ENCODE data around the gene TAAR2.
"Not testable (repeated sequence)": the region's sequence is repeated elsewhere in the genome, so short reads cannot be mapped to it uniquely, and the experiment has no call there.

Gene TAAR2, protein sequence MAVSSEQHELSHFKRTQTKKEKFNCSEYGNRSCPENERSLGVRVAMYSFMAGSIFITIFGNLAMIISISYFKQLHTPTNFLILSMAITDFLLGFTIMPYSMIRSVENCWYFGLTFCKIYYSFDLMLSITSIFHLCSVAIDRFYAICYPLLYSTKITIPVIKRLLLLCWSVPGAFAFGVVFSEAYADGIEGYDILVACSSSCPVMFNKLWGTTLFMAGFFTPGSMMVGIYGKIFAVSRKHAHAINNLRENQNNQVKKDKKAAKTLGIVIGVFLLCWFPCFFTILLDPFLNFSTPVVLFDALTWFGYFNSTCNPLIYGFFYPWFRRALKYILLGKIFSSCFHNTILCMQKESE

DNA sequence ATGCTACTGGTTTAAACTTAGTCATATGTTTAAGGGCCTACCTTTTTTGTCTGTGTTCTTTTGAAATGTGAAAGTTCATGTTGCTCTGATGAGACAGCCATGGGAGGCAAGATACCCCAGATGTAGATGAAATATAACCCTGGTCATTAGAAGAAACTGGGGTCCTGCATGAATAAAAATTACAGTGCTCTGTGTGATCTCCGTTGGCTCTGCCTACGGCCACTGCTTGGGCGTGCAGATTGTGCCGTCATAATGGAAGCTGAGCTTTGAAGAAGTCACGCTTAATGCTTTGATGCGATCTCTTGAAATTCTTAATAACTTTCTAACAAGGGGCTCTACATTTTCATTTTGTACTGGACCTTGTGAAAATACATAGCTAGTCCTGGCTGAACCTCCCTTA lies at the start of gene TAAR2:
TAAR2 (minus strand) TSS at position 101 of the 400 bp plus-strand sequence; CDS start at position 101, 0 bp downstream.
- DNase-seq, result no peak

DNA sequence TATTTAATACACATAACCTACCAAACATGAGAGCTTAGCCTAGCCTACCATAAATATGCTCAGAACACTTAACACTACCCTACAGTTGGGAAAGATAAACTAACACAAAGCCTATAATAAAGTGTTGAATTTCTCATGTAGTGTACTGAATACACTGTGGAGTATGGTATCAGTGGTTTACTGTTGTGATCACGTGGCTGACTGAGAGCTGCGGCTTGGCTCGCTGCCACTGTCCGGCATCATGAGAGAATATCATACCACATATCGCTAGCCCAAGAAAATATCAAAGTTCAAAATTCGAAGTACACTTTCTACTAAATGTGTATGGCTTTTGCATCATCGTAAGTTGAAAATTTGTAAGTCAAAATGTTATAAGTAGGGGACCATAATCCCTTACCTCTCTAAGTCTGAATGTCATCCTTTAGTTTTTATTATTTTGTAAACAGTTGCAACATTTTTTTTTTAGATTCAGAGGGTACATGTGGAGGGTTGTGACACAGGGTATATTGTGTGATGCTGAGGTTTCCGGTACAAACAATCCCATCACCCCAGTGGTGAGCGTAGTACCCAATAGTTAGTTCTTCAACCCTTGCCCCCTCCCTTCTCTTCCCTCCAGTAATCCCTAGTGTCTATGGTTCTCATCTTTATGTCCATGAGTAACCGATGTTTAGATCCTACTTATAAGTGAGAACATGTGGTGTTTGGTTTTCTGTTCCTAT lies 49.5 kb upstream of the TAAR2 start:
- DNase-seq, result no peak

DNA sequence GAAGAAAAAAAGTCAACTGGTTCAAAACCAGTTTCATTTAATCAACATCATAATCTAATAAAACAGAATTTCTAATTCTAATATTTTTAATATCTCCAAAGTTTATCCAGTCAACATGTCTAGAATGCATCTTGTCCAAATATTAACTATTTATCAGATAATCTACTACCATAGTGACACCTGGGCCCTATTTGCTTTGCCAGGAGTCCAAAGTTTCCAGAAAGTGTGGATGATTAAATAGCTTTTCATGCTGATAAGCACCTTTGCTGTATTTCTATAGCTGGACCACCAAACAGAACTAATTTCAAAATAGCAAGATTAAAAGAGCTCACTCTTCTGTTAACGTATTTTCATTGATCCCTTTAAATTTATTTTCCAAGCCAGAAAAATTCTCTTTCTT lies 47.2 kb upstream of the TAAR2 start:
- DNase-seq, result no peak

DNA sequence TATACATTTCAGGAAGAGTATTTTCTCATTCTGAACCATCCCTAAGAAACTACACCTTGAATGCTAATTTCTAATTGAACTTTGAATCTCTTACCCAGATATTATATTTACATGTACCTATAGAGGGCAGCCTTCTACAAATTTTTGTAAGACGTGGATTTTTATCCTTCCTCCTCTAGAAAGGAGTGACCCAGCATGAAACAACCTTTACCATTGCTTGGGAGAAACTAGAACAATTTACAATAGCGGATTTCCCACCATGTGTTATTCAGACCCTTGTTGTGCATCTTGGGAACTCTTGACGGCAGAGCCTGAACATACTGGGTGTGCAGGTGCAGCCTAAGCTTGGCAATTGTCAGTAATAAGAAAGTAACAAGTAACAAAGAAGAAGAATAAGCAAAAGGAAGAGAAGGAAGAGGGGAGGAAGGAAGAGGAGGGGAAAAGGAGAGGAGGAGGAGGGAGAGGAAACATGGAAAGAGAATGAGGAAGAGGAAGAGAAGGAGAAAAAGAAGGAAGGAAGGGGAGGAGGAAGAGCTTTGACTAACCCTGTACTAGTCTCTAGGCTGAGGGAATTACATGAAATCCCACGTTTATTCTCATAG lies 45.7 kb upstream of the TAAR2 start:
- DNase-seq, result no peak

GRCh38 chr6:132666118-132666517 lies 42.0 kb upstream of the TAAR2 start:
- DNase-seq, result no peak

DNA sequence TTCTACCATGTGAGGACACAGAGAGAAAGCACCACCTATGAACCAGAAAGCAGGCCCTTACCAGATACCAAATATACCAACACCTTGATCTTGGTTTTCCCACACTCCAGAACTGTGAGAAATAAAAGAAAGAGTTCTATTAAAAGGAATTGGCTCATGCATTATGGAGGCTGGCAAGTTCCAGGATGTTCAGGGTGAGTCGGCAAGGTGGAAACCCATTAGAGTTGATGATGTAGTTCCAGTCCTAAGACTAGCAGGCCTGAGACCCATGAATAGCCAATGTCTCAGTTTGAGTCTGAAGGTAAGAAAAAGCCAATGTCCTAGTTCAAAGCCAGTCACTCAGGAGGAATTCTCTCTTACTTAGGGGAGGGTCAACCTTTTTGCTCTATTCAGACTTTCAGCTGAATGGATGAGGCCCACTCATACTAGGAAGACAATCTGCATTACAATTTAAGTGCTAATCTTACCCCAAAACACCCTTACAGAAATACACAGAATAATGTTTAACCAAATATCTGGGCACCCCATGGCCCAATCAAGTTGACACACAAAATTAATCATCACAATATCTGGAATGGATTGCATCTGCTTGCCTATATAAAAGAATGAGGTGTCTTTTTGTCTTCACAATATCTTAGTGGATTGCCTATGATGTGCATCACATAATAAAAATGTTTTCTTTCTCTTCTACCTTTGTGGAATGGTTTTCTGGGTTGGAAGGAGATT lies 40.4 kb upstream of the TAAR2 start:
- DNase-seq, result no peak

DNA sequence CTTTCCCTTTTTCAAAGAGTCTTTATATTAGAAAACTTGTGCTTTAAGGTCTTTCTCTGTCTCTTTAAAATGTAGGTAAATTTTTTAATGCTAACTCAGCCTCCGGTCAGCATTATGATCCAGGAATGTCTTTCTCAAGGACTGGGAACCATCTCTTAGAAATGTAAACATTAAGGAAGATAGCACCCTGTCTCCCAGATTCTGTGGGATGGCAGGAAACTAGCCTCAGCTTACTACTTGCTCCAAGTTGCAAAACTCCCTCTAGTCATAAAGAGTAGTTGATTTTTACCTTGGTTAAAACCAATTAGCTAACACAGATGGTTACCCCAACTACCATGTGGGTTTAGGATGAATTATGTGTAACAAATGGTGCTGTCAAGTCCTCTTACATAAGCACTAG lies 39.6 kb upstream of the TAAR2 start:
- DNase-seq, result no peak

DNA sequence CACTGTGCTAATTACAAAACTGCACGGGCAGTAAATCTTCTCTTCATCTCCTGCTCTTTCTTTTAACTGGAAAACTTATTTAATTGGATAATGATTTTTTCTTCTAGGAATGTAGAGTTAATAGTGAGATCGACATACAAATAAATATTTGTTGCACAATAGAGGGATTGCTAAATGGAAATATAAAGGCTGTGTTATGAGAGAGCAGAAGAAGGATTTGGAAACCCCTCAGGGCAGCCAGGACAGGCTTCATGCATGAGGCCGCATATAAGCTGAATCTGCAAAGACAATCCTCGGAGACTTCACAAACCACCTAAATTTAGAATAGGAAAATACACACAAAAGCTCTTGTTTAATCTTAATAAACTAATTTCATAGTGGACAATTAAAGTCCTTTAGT lies 37.8 kb upstream of the TAAR2 start:
- DNase-seq, result no peak

GRCh38 chr6:132659082-132659481 lies 35.0 kb upstream of the TAAR2 start, which contains the start of gene TAAR1:
TAAR1 (minus strand) TSS chr6:132659182; CDS start chr6:132646003, 13,179 bp downstream.
- peak; percentile 27 for DNase-seq

DNA sequence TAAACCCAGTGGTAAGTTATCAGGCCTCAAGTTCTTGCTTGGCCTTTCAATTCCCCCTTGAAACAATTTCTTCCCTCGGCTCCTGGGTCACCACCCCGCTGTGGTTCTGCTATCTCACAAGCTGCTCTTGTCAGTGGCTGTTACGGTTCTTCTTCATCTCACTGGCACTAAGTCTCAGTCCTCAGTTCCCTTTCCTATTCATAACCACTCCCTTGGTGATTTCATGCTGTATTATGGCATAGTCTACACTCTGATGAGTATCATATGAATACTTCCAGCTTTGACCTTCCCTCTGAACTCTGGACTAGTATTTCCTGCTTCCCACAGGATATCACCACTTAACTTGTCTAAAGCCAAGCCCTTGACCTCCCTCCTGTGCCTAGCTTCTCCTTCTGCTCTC lies 27.0 kb upstream of the TAAR2 start:
- DNase-seq, result no peak

GRCh38 chr6:132650429-132650828 lies 26.4 kb upstream of the TAAR2 start:
- no peak for DNase-seq

DNA sequence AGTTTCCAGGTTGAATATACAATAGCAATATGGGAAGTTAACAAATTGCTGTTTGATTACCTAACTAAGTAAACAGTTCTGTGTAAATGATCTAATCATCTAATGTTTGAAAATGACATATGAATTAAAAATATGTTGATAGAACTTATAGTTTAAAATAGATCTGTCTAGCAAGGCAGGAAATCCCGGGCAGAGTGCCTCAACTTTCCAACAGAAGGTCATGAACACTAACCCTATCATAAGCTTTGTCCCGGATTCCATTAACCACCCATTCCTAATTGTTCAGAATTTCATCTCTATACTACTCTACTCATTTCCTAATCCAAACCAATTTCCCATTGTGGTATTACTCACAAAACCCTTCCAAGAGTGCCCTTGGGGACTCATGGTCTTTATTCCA lies 24.8 kb upstream of the TAAR2 start:
- no peak for DNase-seq

DNA sequence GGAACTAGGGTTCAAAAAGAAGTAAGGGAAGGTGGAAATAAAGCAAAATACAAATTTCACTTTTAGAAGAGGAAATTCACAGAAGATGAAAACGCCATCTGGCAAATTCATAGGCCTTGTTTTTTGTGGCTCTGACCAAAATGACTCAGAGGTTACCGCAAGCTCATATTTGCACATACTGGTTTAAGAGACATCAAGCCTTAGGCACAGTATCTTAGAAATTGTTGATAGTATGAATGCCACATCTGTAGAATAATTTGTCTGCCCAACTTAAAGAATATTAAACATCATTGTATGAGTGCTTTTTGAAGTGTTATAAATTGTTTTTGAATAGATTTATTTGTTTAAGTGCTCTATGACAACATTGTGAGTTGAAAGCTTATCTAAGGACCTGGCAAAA lies 24.3 kb upstream of the TAAR2 start:
- DNase-seq, result no peak

GRCh38 chr6:132643547-132643946 lies 19.5 kb upstream of the TAAR2 start:
- DNase-seq, result peak; percentile 11

GRCh38 chr6:132637135-132637534 lies 13.1 kb upstream of the TAAR2 start:
- not testable (repeated sequence) for DNase-seq

GRCh38 chr6:132635906-132636305 lies 11.8 kb upstream of the TAAR2 start:
- not testable (repeated sequence) for DNase-seq

DNA sequence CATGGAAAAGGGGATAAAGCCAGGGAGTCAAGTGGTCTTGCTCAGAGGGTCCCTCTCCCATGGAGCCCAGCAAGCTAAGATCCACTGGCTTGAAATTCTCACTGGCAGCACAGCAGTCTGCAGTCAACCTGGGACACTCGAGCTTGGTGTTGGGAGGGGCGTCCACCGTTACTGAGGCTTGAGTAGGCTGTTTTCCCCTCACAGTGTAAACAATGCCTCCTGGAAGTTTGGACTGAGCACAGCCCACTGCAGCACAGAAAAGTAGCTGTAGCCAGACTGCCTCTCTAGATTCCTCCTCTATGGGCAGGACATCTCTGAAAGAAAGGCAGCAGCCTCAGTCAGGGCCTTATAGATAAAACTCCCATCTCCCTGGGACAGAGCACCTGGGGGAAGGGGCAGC lies 11.2 kb upstream of the TAAR2 start:
- not testable (repeated sequence) for DNase-seq

- no peak for DNase-seq
These were observed 10.7 kb upstream of the TAAR2 start for GRCh38 chr6:132634796-132635195.

GRCh38 chr6:132633362-132633761 lies 9.3 kb upstream of the TAAR2 start:
- no peak for DNase-seq

- DNase-seq, result no peak
These were observed 799 bp downstream of the TAAR2 start for GRCh38 chr6:132623106-132623845.

- no peak for DNase-seq
These were observed 7.4 kb downstream of the TAAR2 start for GRCh38 chr6:132616677-132617076.

- no peak for DNase-seq
These were observed 9.5 kb downstream of the TAAR2 start for GRCh38 chr6:132614554-132614953.

Measured in NCI-H1436 treated with DMSO at 0.1 percent for 48 hours (cell line).